ENCODE results near the gene ATP2C2. TPM values are rescaled to one million over a fixed set of nuclear protein-coding genes. Genes with fewer than 3 reads are reported as not detected.

ATP2C2 gene
- total and polyA plus RNA-seq, 2 donors (not counting 1 experiment from before 2014, with no cell fraction given), result not detected

- H3K9me3 Mint-ChIP-seq (ENCODE audit: insufficient read depth), result no peaks in the 10 kb centered on the region
- H3K79me2 ChIP-seq (ENCODE audit: control insufficient read depth, insufficient read depth, low read length), result no peaks in the 10 kb centered on the region
- no peak for ATAC-seq (ENCODE audit: low read depth)
- no peaks in the 10 kb centered on the region for H3K9me3 ChIP-seq (ENCODE audit: control extremely low read depth in 1 of 3, control insufficient read depth in 2 of 3, insufficient read depth in 1 of 3, low read length in 2 of 3)
- no peaks in the 10 kb centered on the region for H3K4me1 Mint-ChIP-seq
- no peak for TF ChIP-seq CTCF (IDR thresholded peaks at IDR 0.05)
- TF ChIP-seq EZH2 (IDR thresholded peaks at IDR 0.05; ENCODE audit: borderline replicate concordance, insufficient read depth, low read depth, low read length, poor library complexity, severe bottlenecking), result no peak
- H4K20me1 ChIP-seq (ENCODE audit: control insufficient read depth, insufficient read depth, low read length, poor library complexity, severe bottlenecking), result no peaks in the 10 kb centered on the region
- intact Hi-C loops (cut with micrococcal nuclease), result no loop called here
- DNase-seq, result no peak
- H3K4me1 ChIP-seq (ENCODE audit: control insufficient read depth in 2 of 2, insufficient read depth in 2 of 2, low read length in 2 of 2), result no peaks in the 10 kb centered on the region
- no peak overlapping the region for H3K4me3 ChIP-seq (ENCODE audit: control extremely low read depth in 1 of 5, extremely low read depth in 1 of 5, insufficient read depth in 1 of 5, low read depth in 2 of 5, low read length in 4 of 5)
- H3K4me3 Mint-ChIP-seq, result no peak overlapping the region
- peaks cover 0 to 10% (median 0%) of the 10 kb centered on the region in 4 experiments for H3K27me3 ChIP-seq (replicated peaks in 1 of 4; ENCODE audit: control extremely low read depth in 1 of 4, control insufficient read depth in 3 of 4, insufficient read depth in 4 of 4, low read length in 3 of 4)
- no peak overlapping the region for H3K4me2 ChIP-seq (replicated peaks; ENCODE audit: low read depth, low read length, poor library complexity, severe bottlenecking)
- POLR2A ChIA-PET, result no interaction called here
- 100% methylated on average over 2 of the region's 2 CpGs for WGBS (ENCODE audit: insufficient coverage)
- no peak overlapping the region for H3K27ac Mint-ChIP-seq
- no peak overlapping the region for H3K27ac ChIP-seq (ENCODE audit: low read length in 2 of 2)
- no peaks in the 10 kb centered on the region for H3K36me3 ChIP-seq (replicated peaks in 1 of 2; ENCODE audit: control extremely low read depth in 1 of 2, control insufficient read depth in 1 of 2, extremely low read depth in 1 of 2, insufficient read depth in 2 of 2, low read length in 1 of 2)
- CTCF ChIA-PET, result no interaction called here
- H2AFZ ChIP-seq (ENCODE audit: insufficient read depth, low read depth, low read length, poor library complexity, severe bottlenecking), result no peak overlapping the region
- peaks cover 33% of the 10 kb centered on the region for H3K27me3 Mint-ChIP-seq
- H3K9ac ChIP-seq (ENCODE audit: low read length), result no peak overlapping the region
These were observed 43.4 kb downstream of the ATP2C2 start for GRCh38 chr16:84411768-84412167.

GRCh38 chr16:84412262-84412661 is 43.9 kb downstream of the ATP2C2 start:
- H4K20me1 ChIP-seq (ENCODE audit: control insufficient read depth, insufficient read depth, low read length, poor library complexity, severe bottlenecking), result no peaks in the 10 kb centered on the region
- no peak overlapping the region for H3K9ac ChIP-seq (ENCODE audit: low read length)
- ATAC-seq (ENCODE audit: low read depth) (no peak), DNase-seq (no peak)
- no peaks in the 10 kb centered on the region for H3K4me1 ChIP-seq (ENCODE audit: control insufficient read depth in 2 of 2, insufficient read depth in 2 of 2, low read length in 2 of 2)
- WGBS (ENCODE audit: insufficient coverage), result 94% methylated on average over 11 of the region's 11 CpGs
- no peaks in the 10 kb centered on the region for H3K36me3 ChIP-seq (replicated peaks in 1 of 2; ENCODE audit: control extremely low read depth in 1 of 2, control insufficient read depth in 1 of 2, extremely low read depth in 1 of 2, insufficient read depth in 2 of 2, low read length in 1 of 2)
- H3K4me2 ChIP-seq (replicated peaks; ENCODE audit: low read depth, low read length, poor library complexity, severe bottlenecking), result no peak overlapping the region
- intact Hi-C loops (cut with micrococcal nuclease), result no loop called here
- ChIA-PET POLR2A (no interaction called here), CTCF (no interaction called here)
- H2AFZ ChIP-seq (ENCODE audit: insufficient read depth, low read depth, low read length, poor library complexity, severe bottlenecking), result no peak overlapping the region
- H3K4me3 ChIP-seq (ENCODE audit: control extremely low read depth in 1 of 5, extremely low read depth in 1 of 5, insufficient read depth in 1 of 5, low read depth in 2 of 5, low read length in 4 of 5), result no peak overlapping the region
- no peak overlapping the region for H3K27ac Mint-ChIP-seq
- no peak overlapping the region for H3K4me3 Mint-ChIP-seq
- no peak overlapping the region for H3K27ac ChIP-seq (ENCODE audit: low read length in 2 of 2)
- H3K9me3 ChIP-seq (ENCODE audit: control extremely low read depth in 1 of 3, control insufficient read depth in 2 of 3, insufficient read depth in 1 of 3, low read length in 2 of 3), result no peaks in the 10 kb centered on the region
- H3K9me3 Mint-ChIP-seq (ENCODE audit: insufficient read depth), result no peaks in the 10 kb centered on the region
- no peak for TF ChIP-seq CTCF (IDR thresholded peaks at IDR 0.05)
- TF ChIP-seq EZH2 (IDR thresholded peaks at IDR 0.05; ENCODE audit: borderline replicate concordance, insufficient read depth, low read depth, low read length, poor library complexity, severe bottlenecking), result no peak
- H3K27me3 Mint-ChIP-seq, result peaks cover 31% of the 10 kb centered on the region
- H3K4me1 Mint-ChIP-seq, result no peaks in the 10 kb centered on the region
- H3K79me2 ChIP-seq (ENCODE audit: control insufficient read depth, insufficient read depth, low read length), result no peaks in the 10 kb centered on the region
- peaks cover 0 to 5% (median 0%) of the 10 kb centered on the region in 4 experiments for H3K27me3 ChIP-seq (replicated peaks in 1 of 4; ENCODE audit: control extremely low read depth in 1 of 4, control insufficient read depth in 3 of 4, insufficient read depth in 4 of 4, low read length in 3 of 4)

Data from B cell (primary cell).